ENCODE measurements around the gene TSSC4.

The TSSC4 gene

GRCh38 chr11:2449548-2450320 is 49.2 kb downstream of the TSSC4 start:
- no peak for DNase-seq (ENCODE audit: low read depth)

GRCh38 chr11:2450321-2451041 is 49.9 kb downstream of the TSSC4 start:
- DNase-seq (ENCODE audit: low read depth), result no peak

- no peak for DNase-seq (ENCODE audit: low read depth)
These were observed 50.8 kb downstream of the TSSC4 start for GRCh38 chr11:2451336-2451735.

- DNase-seq (ENCODE audit: low read depth), result no peak
These were observed 51.4 kb downstream of the TSSC4 start for GRCh38 chr11:2451916-2452315.

GRCh38 chr11:2452321-2453012 is 51.9 kb downstream of the TSSC4 start:
- DNase-seq (ENCODE audit: low read depth), result no peak

- DNase-seq (ENCODE audit: low read depth), result no peak
These were observed 52.9 kb downstream of the TSSC4 start for GRCh38 chr11:2453436-2453835.
